Astrocyte of the spinal cord (primary cell): Measurements from ENCODE around the gene UBXN1.
A peak's percentile ranks its signal among the peaks of the same experiment; 100 is the strongest.

Experiments
- DNase-seq: peaks from one replicate; pipeline ENCODE4 v3.0.0; 2011; ENCODE audit warnings: low read depth, low spot score
- H3K4me3 ChIP-seq: 2 replicates; pipeline ENCODE4 v1.5.1; 2011; ENCODE audit warnings: low read depth, mild to moderate bottlenecking, low read length, moderate library complexity
- CTCF ChIP-seq: IDR thresholded peaks from 2 replicates; pipeline ENCODE4 v1.5.1; 2012; ENCODE audit warnings: low read depth, mild to moderate bottlenecking, low read length, inconsistent platforms
- in situ Hi-C: cut with HindIII; loops from 2 replicates; pipeline ENCODE4 v1.10.0; 2017; ENCODE audit warnings: low sequenced_read_pairs

Gene UBXN1

GRCh38 chr11:62678770-62679696 lies at the start of gene UBXN1:
Gene UBXN1, minus strand, starts transcription at chr11:62679073. Its CDS starts 150 bp downstream, at chr11:62678923.
- H3K4me3 ChIP-seq, result peak within 1 kb of the TSS; percentile 99
- no peak for TF ChIP-seq CTCF
- peak; percentile 86 for DNase-seq
- in situ Hi-C loops, result no loop called here

GRCh38 chr11:62728171-62728988 lies 49.5 kb upstream of the UBXN1 start, which contains the start of gene TTC9C:
Gene TTC9C, plus strand, starts transcription at chr11:62728486. Its CDS starts 363 bp downstream, at chr11:62728849.
- TF ChIP-seq CTCF, result no peak
- in situ Hi-C loops, result no loop called here
- DNase-seq, result peak; percentile 90
- H3K4me3 ChIP-seq, result peak within 1 kb of the TSS; percentile 78

GRCh38 chr11:62727872-62728170 lies 48.9 kb upstream of the UBXN1 start:
- TF ChIP-seq CTCF, result no peak
- DNase-seq, result peak; percentile 98
- H3K4me3 ChIP-seq, result peak overlapping the region; percentile 78
- in situ Hi-C loops, result no loop called here

- in situ Hi-C loops, result no loop called here
Observed at GRCh38 chr11:62727165-62727871, 48.4 kb upstream of the UBXN1 start, which contains the start of gene HNRNPUL2. Gene HNRNPUL2, minus strand, starts transcription at chr11:62727457. Its CDS starts 301 bp downstream, at chr11:62727156.

GRCh38 chr11:62726915-62727164 lies 48.0 kb upstream of the UBXN1 start:
- in situ Hi-C loops, result no loop called here
- peak overlapping the region; percentile 78 for H3K4me3 ChIP-seq
- no peak for DNase-seq
- no peak for TF ChIP-seq CTCF

More at GRCh38 chr11:62727165-62727871, 48.4 kb upstream of the UBXN1 start, which contains the start of gene HNRNPUL2:
- TF ChIP-seq CTCF, result peak; percentile 6
- peak within 1 kb of the TSS; percentile 78 for H3K4me3 ChIP-seq
- DNase-seq, result peak; percentile 99
